Ascending aorta (tissue), 2 donors: ENCODE data around the gene ATAD3C. TPM values are rescaled to one million over a fixed set of nuclear protein-coding genes. Genes with fewer than 3 reads are reported as not detected.
A peak's percentile ranks its signal among the peaks of the same experiment; 100 is the strongest.
"Not testable (repeated sequence)": the region's sequence is repeated elsewhere in the genome, so short reads cannot be mapped to it uniquely, and the experiment has no call there.

Experiments used
- DNase-seq, 2 donors: peaks; one replicate each; pipeline ENCODE4 v3.0.0-alpha.2; 2019; ENCODE audit warnings: low spot score in 2 of 2
- H3K27ac ChIP-seq, 2 donors: fragments of 200-600 bp; sonication (generic); one replicate each; pipeline ENCODE4 v1.5.1; 2016 to 2017; ENCODE audit warnings: mild to moderate bottlenecking in 1 of 2
- H3K27me3 ChIP-seq: fragments of 200-600 bp; sonication (generic); one replicate; pipeline ENCODE4 v1.5.1; 2017
- H3K36me3 ChIP-seq, 2 donors: fragments of 200-600 bp; sonication (generic); one replicate each; pipeline ENCODE4 v1.5.1; 2016
- H3K4me1 ChIP-seq, 2 donors: fragments of 200-600 bp; sonication (generic); one replicate each; pipeline ENCODE4 v1.5.1; 2016 to 2017; ENCODE audit warnings: mild to moderate bottlenecking in 1 of 2
- H3K4me3 ChIP-seq, 2 donors: fragments of 200-600 bp; sonication (generic); one replicate each; pipeline ENCODE4 v1.5.1; 2016 to 2017; ENCODE audit warnings: mild to moderate bottlenecking in 1 of 2
- H3K9me3 ChIP-seq, 2 donors: fragments of 200-600 bp; sonication (generic); one replicate each; pipeline ENCODE4 v1.5.1; 2016
- CTCF ChIP-seq, 3 experiments: fragments of 200-600 bp in 2 of 3; fragments of 450-650 bp in 1 of 3; sonication (generic) in 2 of 3; IDR thresholded peaks; one replicate each; pipeline ENCODE4 v1.5.1; 2016 to 2019; ENCODE audit warnings: antibody characterized with exemption in 3 of 3, mild to moderate bottlenecking in 1 of 3, moderate library complexity in 1 of 3
- intact Hi-C: fragments of 100-400 bp; cut with DNase I; formaldehyde crosslinking; loops from one replicate; pipeline ENCODE4 v1.15.1; 2023
- total RNA-seq: library from RNA; depleted of rRNA; stranded (reverse); fragments of >200 nt; gene quantifications from one replicate; pipeline ENCODE4 v1.1.0, GENCODE V29; 2016

The ATAD3C gene
- total RNA-seq, 1 donor from 2014 or later: not detected

- intact Hi-C loops: loop anchor here (1.0 to 10.0 kb wide), 8 partner anchors 8 to 293 kb away; partner anchors contain the start of genes ATAD3A, ATAD3B, AURKAIP1 and C1orf159
- Histone ChIP-seq H3K36me3 (peaks cover 15 to 29% of the 10 kb centered on the region in 2 donors), H3K9me3 (no peaks in the 10 kb centered on the region), H3K4me1 (peaks cover 7 to 25% of the 10 kb centered on the region in 2 donors), H3K27me3 (no peaks in the 10 kb centered on the region), H3K27ac (peak overlapping the region; percentile 72 to 77), H3K4me3 (peak overlapping the region; percentile 68 to 93)
- DNase-seq: no peak
- TF ChIP-seq CTCF (IDR thresholded peaks at IDR 0.05): peak in 1 of 3 experiments; percentile 10
Observed at GRCh38 chr1:1407636-1408318, 41.7 kb upstream of the ATAD3C start.

GRCh38 chr1:1410238-1410637, 39.3 kb upstream of the ATAD3C start:
- DNase-seq, H3K9me3 ChIP-seq, intact Hi-C loops, H3K27me3 ChIP-seq, H3K36me3 ChIP-seq, H3K27ac ChIP-seq, H3K4me3 ChIP-seq: not testable (repeated sequence)
- peaks cover 7 to 22% of the 10 kb centered on the region in 2 donors for H3K4me1 ChIP-seq

DNA sequence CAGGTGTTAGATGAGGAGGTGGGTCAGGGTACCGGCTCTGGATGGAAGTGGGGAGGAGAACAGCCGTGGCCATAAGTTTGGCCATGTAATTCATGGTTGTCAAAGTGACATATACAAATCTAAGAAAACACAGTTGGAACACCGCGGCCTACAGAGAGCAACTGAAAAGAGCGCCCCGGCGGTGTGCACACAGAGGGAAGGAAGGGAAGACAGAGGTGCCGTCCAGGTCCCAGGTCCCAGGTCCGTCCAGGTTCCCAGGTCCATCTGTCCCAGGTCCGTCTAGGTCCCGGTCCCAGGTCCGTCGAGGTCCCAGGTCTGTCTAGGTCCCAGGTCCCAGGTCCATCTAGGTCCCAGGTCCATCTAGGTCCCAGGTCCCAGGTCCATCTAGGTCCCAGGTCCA, 37.9 kb upstream of the ATAD3C start:
- no peaks in the 10 kb centered on the region for H3K36me3 ChIP-seq
- no peak for TF ChIP-seq CTCF (IDR thresholded peaks at IDR 0.05)
- H3K27me3 ChIP-seq: no peaks in the 10 kb centered on the region
- H3K27ac ChIP-seq: no peak overlapping the region
- no peaks in the 10 kb centered on the region for H3K9me3 ChIP-seq
- intact Hi-C loops: no loop called here
- no peak for DNase-seq
- H3K4me1 ChIP-seq: peaks cover 0 to 9% of the 10 kb centered on the region in 2 donors
- H3K4me3 ChIP-seq: no peak overlapping the region

GRCh38 chr1:1412311-1412902, 37.1 kb upstream of the ATAD3C start:
- DNase-seq, intact Hi-C loops: not testable (repeated sequence)

DNA sequence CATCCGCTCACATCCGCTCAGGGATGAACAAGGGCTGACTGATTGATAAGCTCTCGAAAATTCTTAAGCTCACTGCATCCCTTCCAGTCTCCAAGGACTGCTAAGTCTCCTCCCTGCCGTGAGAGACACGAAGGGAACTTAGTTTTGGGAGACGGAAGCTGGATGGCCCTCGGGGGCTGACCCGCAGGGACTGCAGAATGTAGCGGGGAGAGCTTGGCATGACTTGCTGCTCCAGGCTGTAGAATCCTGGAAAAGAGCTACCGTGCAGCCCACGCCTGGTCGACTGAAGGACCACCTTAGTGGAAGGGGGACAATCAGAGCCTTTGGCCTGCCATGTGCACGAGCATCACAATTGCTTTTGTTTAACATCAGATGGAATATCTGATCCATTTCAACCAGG, 33.7 kb upstream of the ATAD3C start:
- Histone ChIP-seq H3K27ac (no peak overlapping the region), H3K9me3 (no peaks in the 10 kb centered on the region), H3K4me3 (no peak overlapping the region), H3K27me3 (no peaks in the 10 kb centered on the region), H3K4me1 (no peaks in the 10 kb centered on the region), H3K36me3 (no peaks in the 10 kb centered on the region)
- no peak for TF ChIP-seq CTCF (IDR thresholded peaks at IDR 0.05)
- intact Hi-C loops: no loop called here
- no peak for DNase-seq

More at GRCh38 chr1:1412311-1412902, 37.1 kb upstream of the ATAD3C start:
- not testable (repeated sequence) for H3K27ac ChIP-seq, H3K27me3 ChIP-seq, H3K4me1 ChIP-seq, H3K4me3 ChIP-seq, H3K9me3 ChIP-seq, H3K36me3 ChIP-seq

- DNase-seq, H3K27me3 ChIP-seq, H3K9me3 ChIP-seq, H3K27ac ChIP-seq, H3K36me3 ChIP-seq, H3K4me1 ChIP-seq, intact Hi-C loops, H3K4me3 ChIP-seq: not testable (repeated sequence)
Observed at GRCh38 chr1:1417396-1417795, 32.1 kb upstream of the ATAD3C start.

GRCh38 chr1:1417825-1418463, 31.5 kb upstream of the ATAD3C start:
- H3K4me3 ChIP-seq, H3K4me1 ChIP-seq, H3K27ac ChIP-seq, intact Hi-C loops, DNase-seq, H3K36me3 ChIP-seq, H3K27me3 ChIP-seq, H3K9me3 ChIP-seq: not testable (repeated sequence)
